ENCODE results near the gene SH3BP2.

Gene SH3BP2

DNA sequence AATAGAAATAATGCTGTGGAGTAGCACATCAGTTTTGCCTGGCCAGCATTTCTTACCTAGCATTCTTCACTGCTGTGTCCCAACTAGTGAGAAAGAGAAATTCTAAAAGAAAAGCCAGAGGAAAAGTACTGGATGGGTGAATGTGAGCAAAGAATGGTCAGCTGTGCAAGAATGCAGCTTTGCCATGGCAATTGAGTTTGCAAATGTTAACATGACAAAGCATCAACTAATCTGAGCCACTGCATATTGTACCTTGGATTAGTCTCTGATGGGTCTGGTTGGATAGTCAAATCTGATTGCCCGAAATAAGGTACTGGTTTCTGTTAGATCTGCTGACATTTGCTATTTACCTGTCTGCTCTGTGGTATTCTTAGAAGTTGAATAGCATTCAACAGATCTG is 89.5 kb downstream of the SH3BP2 start:
- DNase-seq = no peak

DNA sequence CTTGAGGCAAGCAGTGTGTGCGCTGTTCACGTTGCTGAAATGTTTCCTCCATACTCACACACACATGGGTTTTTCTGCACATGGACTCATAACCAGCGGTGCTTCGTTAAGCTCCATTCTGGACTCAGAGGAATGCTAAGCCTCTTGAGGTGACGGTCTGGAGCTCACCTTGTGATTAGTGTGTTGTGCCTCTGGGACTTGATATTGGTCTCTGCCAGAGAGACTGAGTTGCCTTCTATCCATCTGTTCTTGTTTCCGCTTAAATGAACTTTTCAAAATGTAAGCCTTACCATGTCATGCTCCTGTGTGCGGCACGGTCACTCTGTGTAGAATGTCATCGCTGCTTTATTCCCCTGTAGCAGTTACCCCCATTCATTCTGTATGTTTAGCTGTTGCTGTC is 93.3 kb downstream of the SH3BP2 start:
- DNase-seq = no peak

DNA sequence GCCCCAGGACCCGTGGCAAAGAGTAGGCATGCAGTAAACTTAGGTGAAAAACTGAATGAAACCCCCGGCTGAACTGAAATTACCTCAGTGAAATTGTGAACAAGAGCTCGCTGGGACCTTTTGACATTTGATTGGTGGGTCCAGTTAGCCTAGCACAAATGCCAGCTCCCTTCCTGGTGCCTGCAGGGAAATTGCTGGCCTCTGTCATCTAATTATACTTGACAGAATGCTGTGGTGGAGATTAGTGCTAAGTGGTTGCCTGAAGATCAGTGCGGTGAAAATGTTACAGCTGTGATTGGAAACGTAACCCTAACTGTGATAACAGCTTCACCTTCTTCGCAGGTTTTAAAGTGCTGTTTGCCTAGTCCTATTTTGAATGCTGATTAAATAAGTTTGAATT is 93.7 kb downstream of the SH3BP2 start:
- DNase-seq = no peak

DNA sequence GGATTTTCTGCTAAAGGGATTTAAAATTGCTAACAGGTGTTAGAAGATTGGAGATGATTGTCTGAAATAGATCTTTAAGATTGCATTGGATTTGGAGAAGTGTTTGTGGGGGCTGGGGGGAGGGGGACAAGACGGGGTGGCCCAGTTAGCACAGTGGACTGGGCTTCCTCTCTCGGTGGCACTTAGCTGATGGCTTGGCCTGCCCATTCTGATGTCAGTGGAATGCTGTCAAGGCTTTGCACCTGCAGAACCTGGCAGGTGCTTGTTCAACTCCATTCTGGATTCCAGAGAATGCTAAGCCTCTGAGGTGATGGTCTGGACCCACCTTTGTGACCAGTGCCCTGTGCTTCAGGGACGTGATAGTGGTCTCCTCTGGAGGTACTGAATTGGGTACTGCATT is 94.5 kb downstream of the SH3BP2 start:
- DNase-seq = no peak

DNA sequence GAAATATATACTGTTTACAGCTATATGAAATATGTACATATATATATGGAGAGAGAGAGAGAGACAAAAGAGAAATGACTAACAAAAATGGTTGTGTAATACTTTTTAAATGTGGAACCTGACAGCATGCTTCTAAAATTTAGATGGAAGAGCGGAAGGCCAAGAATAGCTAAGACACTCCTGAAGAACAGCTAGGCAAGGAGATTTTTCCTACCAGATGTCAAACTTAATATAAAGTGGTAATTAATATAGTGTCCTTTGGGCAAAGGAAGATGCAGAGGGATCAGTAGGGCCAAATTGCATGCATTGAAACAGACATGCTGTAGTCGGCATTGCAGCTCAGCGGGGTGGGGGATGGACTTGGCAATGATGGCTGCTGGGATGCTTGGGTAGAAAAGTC is 96.0 kb downstream of the SH3BP2 start:
- DNase-seq = peak; percentile 4 to 17
